Measurements from ENCODE around the gene AP4S1. TPM values are rescaled to one million over a fixed set of nuclear protein-coding genes. Genes with fewer than 3 reads are reported as not detected.

The AP4S1 gene, protein sequence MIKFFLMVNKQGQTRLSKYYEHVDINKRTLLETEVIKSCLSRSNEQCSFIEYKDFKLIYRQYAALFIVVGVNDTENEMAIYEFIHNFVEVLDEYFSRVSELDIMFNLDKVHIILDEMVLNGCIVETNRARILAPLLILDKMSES
- total RNA-seq, result 39.4 TPM

DNA sequence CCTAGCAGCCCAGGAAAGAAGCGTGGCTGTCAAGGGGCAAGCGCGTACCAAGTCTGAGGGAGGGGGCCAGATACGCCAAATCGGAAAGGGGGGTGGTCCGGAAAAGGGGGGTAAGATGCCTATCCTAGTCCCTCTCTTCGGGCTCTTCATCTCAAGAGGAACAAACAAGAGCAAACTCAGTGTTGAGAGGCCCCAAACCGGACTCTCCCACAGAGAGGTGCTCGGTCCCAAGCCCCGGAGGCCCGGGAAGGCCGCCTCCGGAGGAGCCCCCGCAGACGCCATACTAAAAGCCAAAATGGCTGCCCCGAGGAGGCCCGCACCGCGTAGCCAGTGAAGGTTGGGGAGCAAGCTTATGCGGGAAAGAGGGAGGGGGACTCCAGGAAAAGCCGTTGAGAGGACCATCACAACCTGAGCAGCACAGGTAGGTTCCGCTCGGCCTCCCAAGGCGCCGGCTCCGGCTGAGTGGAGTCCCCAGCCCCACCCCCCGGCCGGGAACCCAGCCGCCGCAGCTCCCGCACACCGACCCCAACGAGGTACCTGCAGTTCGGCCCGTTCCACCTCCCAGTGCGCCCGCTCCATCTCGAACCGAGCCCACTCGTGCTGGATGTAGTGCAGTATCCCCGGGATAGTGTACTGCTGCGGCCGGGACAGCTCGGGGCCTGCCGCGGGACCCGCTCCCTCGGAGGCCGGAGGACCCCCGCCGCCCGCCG is at the start of gene AP4S1:
Gene AP4S1, plus strand, starts transcription at position 283 of the 710 bp plus-strand sequence. CDS start 40,548 bp downstream, outside the sequence.

DNA sequence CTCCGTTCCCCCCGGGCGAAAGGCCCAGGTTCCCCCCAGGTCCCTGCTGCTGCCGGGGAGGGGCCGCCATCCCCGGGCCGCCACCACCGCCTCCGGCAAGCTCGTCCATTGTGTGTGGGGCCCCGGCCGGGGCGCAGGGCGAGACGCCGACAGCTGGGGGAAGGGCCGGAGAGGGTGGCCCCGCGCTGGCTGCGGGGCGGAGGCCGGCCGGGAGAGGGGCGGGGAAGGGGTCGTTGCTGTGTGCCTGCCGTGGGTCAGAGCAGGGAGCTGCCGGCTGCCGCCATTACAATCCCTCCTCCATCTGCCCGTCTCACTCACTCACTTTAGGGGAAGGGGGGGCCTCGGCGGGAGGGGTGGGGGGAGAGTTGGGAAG is 614 bp downstream of the AP4S1 start, which contains the start of gene STRN3:
Gene STRN3, minus strand, starts transcription at position 303 of the 373 bp plus-strand sequence. Its CDS starts 194 bp downstream, at position 109.

Small RNA genes lying within 50 kb of the gene (small RNA-seq; reads per million reads assigned to genes)
- gene MIR624 (ENCODE audit: low replicate concordance), result 0.34 reads per million, percentile 18 among the genes with 10 or more reads in this experiment
- not detected for gene RNU6-541P (ENCODE audit: low replicate concordance)

Other genes starting within 250 kb of the AP4S1 start
- 36.9 TPM for gene COCH, start 151.1 kb upstream of the AP4S1 start, total RNA-seq
- gene STRN3, start 730 bp downstream of the AP4S1 start, total RNA-seq, result 107 TPM
- gene HECTD1, start 182.1 kb downstream of the AP4S1 start, total RNA-seq, result 428 TPM

Measured in parietal lobe (tissue), 2 donors.